ENCODE measurements around the gene GPR173. TPM values are rescaled to one million over a fixed set of nuclear protein-coding genes. Genes with fewer than 3 reads are reported as not detected.

The GPR173 gene
- total and polyA plus RNA-seq, 2 experiments from 2014 or later, result 1.2 to 3.4 TPM

GRCh38 chrX:53009032-53009431 lies 39.6 kb upstream of the GPR173 start:
- H3K9me2 ChIP-seq (replicated peaks; ENCODE audit: insufficient read depth), result no peaks in the 10 kb centered on the region
- no peaks in the 10 kb centered on the region for H4K20me1 ChIP-seq (ENCODE audit: insufficient read depth, poor library complexity, severe bottlenecking)
- no peak for DNase-seq (ENCODE audit: low spot score)
- 90% methylated on average over 1 of the region's 1 CpG for WGBS (ENCODE audit: low lambda C conversion rate, missing lambda C conversion rate)
- no peaks in the 10 kb centered on the region for H3K4me1 ChIP-seq (ENCODE audit: insufficient read depth)
- no peaks in the 10 kb centered on the region for H3K79me2 ChIP-seq
- H2AFZ ChIP-seq, result no peak overlapping the region
- no peak for TF ChIP-seq CTCF (IDR thresholded peaks at IDR 0.05; ENCODE audit: poor library complexity)
- no peak for TF ChIP-seq EZH2phosphoT487 (IDR thresholded peaks at IDR 0.05; ENCODE audit: low read depth, severe bottlenecking, unreplicated experiment)
- no peak for TF ChIP-seq EZH2 (IDR thresholded peaks at IDR 0.05; ENCODE audit: borderline replicate concordance)
- H3K27ac ChIP-seq, result no peak overlapping the region
- no peak overlapping the region for H3K4me3 ChIP-seq
- no peak overlapping the region for H3K4me2 ChIP-seq
- no peaks in the 10 kb centered on the region for H3K9me3 ChIP-seq (ENCODE audit: low read depth)
- H3K36me3 ChIP-seq (replicated peaks; ENCODE audit: insufficient read depth, low read depth), result no peaks in the 10 kb centered on the region
- no peaks in the 10 kb centered on the region for H3K27me3 ChIP-seq

GRCh38 chrX:53013291-53013690 lies 35.3 kb upstream of the GPR173 start:
- DNase-seq (ENCODE audit: low spot score), result no peak
- H3K4me2 ChIP-seq, result no peak overlapping the region
- H2AFZ ChIP-seq, result no peak overlapping the region
- H4K20me1 ChIP-seq (ENCODE audit: insufficient read depth, poor library complexity, severe bottlenecking), result no peaks in the 10 kb centered on the region
- H3K27me3 ChIP-seq, result no peaks in the 10 kb centered on the region
- TF ChIP-seq EZH2 (IDR thresholded peaks at IDR 0.05; ENCODE audit: borderline replicate concordance) (no peak), EZH2phosphoT487 (IDR thresholded peaks at IDR 0.05; ENCODE audit: low read depth, severe bottlenecking, unreplicated experiment) (no peak), CTCF (IDR thresholded peaks at IDR 0.05; ENCODE audit: poor library complexity) (no peak)
- H3K79me2 ChIP-seq, result no peaks in the 10 kb centered on the region
- no peak overlapping the region for H3K4me3 ChIP-seq
- H3K27ac ChIP-seq, result no peak overlapping the region
- H3K9me3 ChIP-seq (ENCODE audit: low read depth), result no peaks in the 10 kb centered on the region
- no peaks in the 10 kb centered on the region for H3K36me3 ChIP-seq (replicated peaks; ENCODE audit: insufficient read depth, low read depth)
- H3K9me2 ChIP-seq (replicated peaks; ENCODE audit: insufficient read depth), result no peaks in the 10 kb centered on the region
- WGBS (ENCODE audit: low lambda C conversion rate, missing lambda C conversion rate), result 74% methylated on average over 1 of the region's 1 CpG
- H3K4me1 ChIP-seq (ENCODE audit: insufficient read depth), result no peaks in the 10 kb centered on the region

GRCh38 chrX:53018627-53019026 lies 30.0 kb upstream of the GPR173 start:
- Histone ChIP-seq H3K4me2 (no peak overlapping the region), H2AFZ (no peak overlapping the region), H4K20me1 (ENCODE audit: insufficient read depth, poor library complexity, severe bottlenecking) (no peaks in the 10 kb centered on the region), H3K4me1 (ENCODE audit: insufficient read depth) (no peaks in the 10 kb centered on the region), H3K27ac (no peak overlapping the region), H3K79me2 (no peaks in the 10 kb centered on the region), H3K4me3 (no peak overlapping the region), H3K36me3 (replicated peaks; ENCODE audit: insufficient read depth, low read depth) (no peaks in the 10 kb centered on the region), H3K9me2 (replicated peaks; ENCODE audit: insufficient read depth) (no peaks in the 10 kb centered on the region), H3K27me3 (no peaks in the 10 kb centered on the region), H3K9me3 (ENCODE audit: low read depth) (no peaks in the 10 kb centered on the region)
- DNase-seq (ENCODE audit: low spot score), result no peak
- WGBS (ENCODE audit: low lambda C conversion rate, missing lambda C conversion rate), result 32% methylated on average over 4 of the region's 4 CpGs
- TF ChIP-seq CTCF (IDR thresholded peaks at IDR 0.05; ENCODE audit: poor library complexity) (no peak), EZH2phosphoT487 (IDR thresholded peaks at IDR 0.05; ENCODE audit: low read depth, severe bottlenecking, unreplicated experiment) (no peak), EZH2 (IDR thresholded peaks at IDR 0.05; ENCODE audit: borderline replicate concordance) (no peak)

GRCh38 chrX:53022381-53022780 lies 26.2 kb upstream of the GPR173 start:
- H3K4me2 ChIP-seq, result no peak overlapping the region
- no peaks in the 10 kb centered on the region for H3K9me2 ChIP-seq (replicated peaks; ENCODE audit: insufficient read depth)
- WGBS (ENCODE audit: low lambda C conversion rate, missing lambda C conversion rate), result 56% methylated on average over 8 of the region's 8 CpGs
- H3K27ac ChIP-seq, result no peak overlapping the region
- no peaks in the 10 kb centered on the region for H3K79me2 ChIP-seq
- H3K36me3 ChIP-seq (replicated peaks; ENCODE audit: insufficient read depth, low read depth), result no peaks in the 10 kb centered on the region
- H3K27me3 ChIP-seq, result no peaks in the 10 kb centered on the region
- H3K4me1 ChIP-seq (ENCODE audit: insufficient read depth), result no peaks in the 10 kb centered on the region
- no peak for TF ChIP-seq EZH2phosphoT487 (IDR thresholded peaks at IDR 0.05; ENCODE audit: low read depth, severe bottlenecking, unreplicated experiment)
- TF ChIP-seq CTCF (IDR thresholded peaks at IDR 0.05; ENCODE audit: poor library complexity), result no peak
- no peak for TF ChIP-seq EZH2 (IDR thresholded peaks at IDR 0.05; ENCODE audit: borderline replicate concordance)
- H3K4me3 ChIP-seq, result no peak overlapping the region
- H3K9me3 ChIP-seq (ENCODE audit: low read depth), result no peaks in the 10 kb centered on the region
- DNase-seq (ENCODE audit: low spot score), result no peak
- no peaks in the 10 kb centered on the region for H4K20me1 ChIP-seq (ENCODE audit: insufficient read depth, poor library complexity, severe bottlenecking)
- no peak overlapping the region for H2AFZ ChIP-seq
